ENCODE data around the gene PSTPIP1.

GRCh38 chr15:76978522-76979330 lies 16.2 kb upstream of the PSTPIP1 start:
- TF ChIP-seq, protein P1, sequence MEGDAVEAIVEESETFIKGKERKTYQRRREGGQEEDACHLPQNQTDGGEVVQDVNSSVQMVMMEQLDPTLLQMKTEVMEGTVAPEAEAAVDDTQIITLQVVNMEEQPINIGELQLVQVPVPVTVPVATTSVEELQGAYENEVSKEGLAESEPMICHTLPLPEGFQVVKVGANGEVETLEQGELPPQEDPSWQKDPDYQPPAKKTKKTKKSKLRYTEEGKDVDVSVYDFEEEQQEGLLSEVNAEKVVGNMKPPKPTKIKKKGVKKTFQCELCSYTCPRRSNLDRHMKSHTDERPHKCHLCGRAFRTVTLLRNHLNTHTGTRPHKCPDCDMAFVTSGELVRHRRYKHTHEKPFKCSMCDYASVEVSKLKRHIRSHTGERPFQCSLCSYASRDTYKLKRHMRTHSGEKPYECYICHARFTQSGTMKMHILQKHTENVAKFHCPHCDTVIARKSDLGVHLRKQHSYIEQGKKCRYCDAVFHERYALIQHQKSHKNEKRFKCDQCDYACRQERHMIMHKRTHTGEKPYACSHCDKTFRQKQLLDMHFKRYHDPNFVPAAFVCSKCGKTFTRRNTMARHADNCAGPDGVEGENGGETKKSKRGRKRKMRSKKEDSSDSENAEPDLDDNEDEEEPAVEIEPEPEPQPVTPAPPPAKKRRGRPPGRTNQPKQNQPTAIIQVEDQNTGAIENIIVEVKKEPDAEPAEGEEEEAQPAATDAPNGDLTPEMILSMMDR (IDR thresholded peaks at IDR 0.05) = no peak
- TF ChIP-seq POLR2A (IDR thresholded peaks at IDR 0.05) = no peak

Measured in esophagus squamous epithelium (tissue), 4 donors.